Common myeloid progenitor, CD34-positive (primary cell): ENCODE results near the gene ADPRS.
A peak's percentile ranks its signal among the peaks of the same experiment; 100 is the strongest.

ENCODE experiments used
- CTCF ChIA-PET: fragments of 350-600 bp; sonication (Branson Sonifier 250); formaldehyde crosslinking; loops from one replicate; lab custom pipeline; 2021; ENCODE audit warnings: antibody characterized with exemption; lab: Charles Lee
- POLR2A ChIA-PET: fragments of 350-600 bp; sonication (Branson Sonifier 250); formaldehyde crosslinking; loops from one replicate; lab custom pipeline; 2021; ENCODE audit warnings: antibody characterized with exemption; lab: Charles Lee
- DNase-seq, 3 donors: peaks; one replicate each; pipeline versions ENCODE4 v3.0.0 to v3.0.0-alpha.2; 2013
- H3K27ac ChIP-seq, 2 experiments: 1 replicate in 1 of 2; 2 replicates in 1 of 2; pipeline ENCODE4 v1.7.0; 2013; ENCODE audit warnings: inconsistent platforms in 2 of 2, low read length in 2 of 2, mild to moderate bottlenecking in 2 of 2, low read depth in 1 of 2, moderate library complexity in 1 of 2; ENCODE audit not compliant: severe bottlenecking in 2 of 2, insufficient read depth in 1 of 2, poor library complexity in 1 of 2
- H3K27me3 ChIP-seq, 5 experiments: replicated peaks in 2 of 5; 1 replicate in 3 of 5; 2 replicates in 2 of 5; pipeline versions ENCODE4 v1.6.1 to v1.7.0; 2013; ENCODE audit warnings: low read length in 4 of 5, mild to moderate bottlenecking in 2 of 5, moderate library complexity in 2 of 5, inconsistent platforms in 1 of 5; ENCODE audit not compliant: insufficient read depth in 5 of 5, control insufficient read depth in 4 of 5
- H3K36me3 ChIP-seq, 4 experiments: 1 replicate in 2 of 4; 2 replicates in 2 of 4; pipeline versions ENCODE4 v1.6.1 to v1.7.0; 2013; ENCODE audit warnings: low read length in 3 of 4, control low read depth in 1 of 4, mild to moderate bottlenecking in 1 of 4; ENCODE audit not compliant: control insufficient read depth in 4 of 4, insufficient read depth in 4 of 4
- H3K4me1 ChIP-seq, 4 experiments: 1 replicate in 3 of 4; 2 replicates in 1 of 4; pipeline versions ENCODE4 v1.6.1 to v1.7.1; 2013; ENCODE audit warnings: low read length in 3 of 4, mild to moderate bottlenecking in 3 of 4, control low read depth in 1 of 4, inconsistent platforms in 1 of 4, moderate library complexity in 1 of 4; ENCODE audit not compliant: control insufficient read depth in 4 of 4, insufficient read depth in 4 of 4; ENCODE audit errors: control extremely low read depth in 1 of 4
- H3K4me3 ChIP-seq, 7 experiments: 1 replicate in 4 of 7; 2 replicates in 3 of 7; pipeline versions ENCODE4 v1.5.1 to v1.7.0; 2013; ENCODE audit warnings: mild to moderate bottlenecking in 7 of 7, low read length in 6 of 7, moderate library complexity in 6 of 7, inconsistent platforms in 2 of 7, low read depth in 2 of 7, control low read depth in 1 of 7; ENCODE audit not compliant: insufficient read depth in 4 of 7, control insufficient read depth in 1 of 7; ENCODE audit errors: extremely low read depth in 1 of 7
- H3K9me3 ChIP-seq, 5 experiments: 1 replicate in 4 of 5; 2 replicates in 1 of 5; pipeline versions ENCODE4 v1.6.1 to v1.7.1; 2013; ENCODE audit warnings: low read length in 4 of 5, mild to moderate bottlenecking in 2 of 5, inconsistent platforms in 1 of 5, low read depth in 1 of 5, moderate library complexity in 1 of 5; ENCODE audit not compliant: control insufficient read depth in 4 of 5, insufficient read depth in 2 of 5; ENCODE audit errors: control extremely low read depth in 1 of 5
- WGBS: methylation state at CpG from one replicate; pipeline ENCODE4 v1.1.5; 2013; ENCODE audit not compliant: insufficient coverage; 5-methylcytosine and 5-hydroxymethylcytosine counted together

The ADPRS gene

GRCh38 chr1:36083635-36084496 lies 4.8 kb upstream of the ADPRS start, which contains the start of gene TEKT2:
Gene TEKT2, plus strand, starts transcription at chr1:36084094. Its CDS starts 828 bp downstream, at chr1:36084922.
- Histone ChIP-seq H3K4me3 (peak within 1 kb of the TSS; percentile 5 to 80 (median 61)), H3K9me3 (no peaks in the 10 kb centered on the region), H3K4me1 (peaks cover 0 to 16% (median 13%) of the 10 kb centered on the region in 4 experiments), H3K27ac (peak within 1 kb of the TSS in 1 of 2 experiments; percentile 64), H3K27me3 (peaks cover 0 to 18% (median 5%) of the 10 kb centered on the region in 5 experiments), H3K36me3 (no peaks in the 10 kb centered on the region)
- peak; percentile 68 to 84 (median 78) for DNase-seq
- ChIA-PET POLR2A (no interaction called here), CTCF (no interaction called here)
- WGBS = 21% methylated on average over 36 of the region's 59 CpGs

- peak overlapping the region in 1 of 2 experiments; percentile 64 for H3K27ac ChIP-seq
- WGBS = 80% methylated on average over 15 of the region's 19 CpGs
- peaks cover 0 to 18% (median 5%) of the 10 kb centered on the region in 5 experiments for H3K27me3 ChIP-seq
- CTCF ChIA-PET = no interaction called here
- no peaks in the 10 kb centered on the region for H3K9me3 ChIP-seq
- peak overlapping the region; percentile 5 to 80 (median 61) for H3K4me3 ChIP-seq
- POLR2A ChIA-PET = no interaction called here
- no peaks in the 10 kb centered on the region for H3K36me3 ChIP-seq
- peaks cover 0 to 21% (median 17%) of the 10 kb centered on the region in 4 experiments for H3K4me1 ChIP-seq
- DNase-seq = no peak
Measured at GRCh38 chr1:36084497-36085115, 4.1 kb upstream of the ADPRS start.

- Histone ChIP-seq H3K4me1 (peaks cover 2 to 26% (median 22%) of the 10 kb centered on the region in 4 experiments), H3K9me3 (no peaks in the 10 kb centered on the region), H3K27ac (no peak overlapping the region), H3K36me3 (no peaks in the 10 kb centered on the region), H3K27me3 (peaks cover 0 to 18% (median 5%) of the 10 kb centered on the region in 5 experiments), H3K4me3 (no peak overlapping the region)
- no peak for DNase-seq
- WGBS = 71% methylated on average over 1 of the region's 9 CpGs
- CTCF ChIA-PET = no interaction called here
- POLR2A ChIA-PET = no interaction called here
Measured at GRCh38 chr1:36085126-36085525, 3.6 kb upstream of the ADPRS start.

GRCh38 chr1:36085686-36086526 lies 2.8 kb upstream of the ADPRS start:
- ChIA-PET CTCF (interaction anchor here (1.0 to 1.1 kb wide), 2 partner anchors 43 to 47 kb away, joined by 3 to 5 read pairs; no protein-coding TSS in a partner anchor), POLR2A (interaction anchor here (0.6 to 1.6 kb wide), 2 partner anchors 155 to 1429 kb away, joined by 3 read pairs; partner anchors contain the start of genes AGO3 and MEAF6)
- Histone ChIP-seq H3K4me3 (no peak overlapping the region), H3K4me1 (peaks cover 3 to 29% (median 25%) of the 10 kb centered on the region in 4 experiments), H3K27ac (no peak overlapping the region), H3K9me3 (no peaks in the 10 kb centered on the region), H3K36me3 (peaks cover 0 to under 1% (median 0%) of the 10 kb centered on the region in 4 experiments), H3K27me3 (peaks cover 0 to 18% (median 5%) of the 10 kb centered on the region in 5 experiments)
- DNase-seq = no peak
- WGBS = 96% methylated on average over 21 of the region's 29 CpGs

GRCh38 chr1:36086529-36087232 lies 2.0 kb upstream of the ADPRS start:
- no peaks in the 10 kb centered on the region for H3K9me3 ChIP-seq
- H3K27me3 ChIP-seq = peaks cover 0 to 18% (median 5%) of the 10 kb centered on the region in 5 experiments
- DNase-seq = no peak
- H3K27ac ChIP-seq = no peak overlapping the region
- H3K4me3 ChIP-seq = no peak overlapping the region
- H3K4me1 ChIP-seq = peaks cover 3 to 32% (median 25%) of the 10 kb centered on the region in 4 experiments
- WGBS = 99% methylated on average over 10 of the region's 12 CpGs
- ChIA-PET CTCF (interaction anchor here (0.6 to 1.1 kb wide), 4 partner anchors 44 to 169 kb away, joined by 3 to 5 read pairs (median 3); no protein-coding TSS in a partner anchor), POLR2A (interaction anchor here (0.6 to 1.6 kb wide), 3 partner anchors 155 to 1428 kb away, joined by 3 read pairs; partner anchors contain the start of genes AGO3 and MEAF6)
- peaks cover 0 to 8% (median 3%) of the 10 kb centered on the region in 4 experiments for H3K36me3 ChIP-seq
